Measurements from ENCODE around the gene ETS1. TPM values are rescaled to one million over a fixed set of nuclear protein-coding genes. Genes with fewer than 3 reads are reported as not detected.

The ETS1 gene
- total RNA-seq, 2 donors from 2014 or later, result 33.6 to 116 TPM

DNA sequence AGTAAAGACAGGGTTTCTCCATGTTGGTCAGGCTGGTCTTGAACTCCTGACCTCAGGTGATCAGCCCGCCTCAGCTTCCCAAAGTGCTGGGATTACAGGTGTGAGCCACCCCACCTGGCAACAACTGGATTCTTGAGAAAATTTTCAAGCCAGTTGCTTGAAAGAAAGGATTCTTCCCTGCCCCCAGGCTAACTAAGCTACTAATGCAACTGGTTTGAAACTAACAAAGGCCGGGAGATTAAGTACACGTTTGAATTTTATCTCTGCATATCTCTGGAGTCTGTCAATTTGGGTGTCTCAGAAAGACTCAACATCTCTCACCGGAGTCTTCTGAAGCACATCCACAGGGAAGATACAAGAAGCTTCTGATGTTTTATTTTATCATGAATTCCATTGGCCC lies 10.7 kb upstream of the ETS1 start:
- H3K36me3 ChIP-seq, result no peaks in the 10 kb centered on the region
- H3K27ac ChIP-seq, result no peak overlapping the region
- H3K4me1 ChIP-seq (ENCODE audit: control insufficient read depth in 1 of 2, low read depth in 2 of 2), result no peaks in the 10 kb centered on the region
- TF ChIP-seq CTCF (IDR thresholded peaks at IDR 0.05), result no peak
- no peak for ATAC-seq (ENCODE audit: insufficient number of reproducible peaks, low FRiP score, low read depth)
- no peaks in the 10 kb centered on the region for H3K9me3 ChIP-seq
- no peak overlapping the region for H3K4me3 ChIP-seq
- DNase-seq (ENCODE audit: low spot score), result no peak
- H3K27me3 ChIP-seq (replicated peaks; ENCODE audit: insufficient read depth), result no peaks in the 10 kb centered on the region

DNA sequence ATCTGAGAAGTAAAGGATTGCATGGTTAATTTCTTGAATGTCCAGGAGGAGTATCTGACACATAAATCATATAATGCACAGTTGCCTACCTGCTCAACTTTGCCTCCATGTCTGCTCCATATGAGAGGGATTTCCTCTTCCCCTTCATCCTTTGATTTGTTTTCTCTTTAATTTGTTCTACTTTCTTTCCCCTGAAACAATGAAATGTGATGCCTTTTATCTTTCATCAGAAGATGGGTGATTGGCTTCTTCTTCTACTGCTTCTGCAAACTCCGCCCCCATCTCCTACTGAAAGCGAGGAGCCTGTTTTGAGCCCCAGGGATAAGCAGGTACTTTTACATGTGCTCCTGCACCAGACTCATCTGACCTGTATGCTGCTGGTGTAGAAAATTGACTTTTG lies 9.9 kb upstream of the ETS1 start:
- ATAC-seq (ENCODE audit: insufficient number of reproducible peaks, low FRiP score, low read depth) (no peak), DNase-seq (ENCODE audit: low spot score) (no peak)
- Histone ChIP-seq H3K4me1 (ENCODE audit: control insufficient read depth in 1 of 2, low read depth in 2 of 2) (no peaks in the 10 kb centered on the region), H3K9me3 (no peaks in the 10 kb centered on the region), H3K4me3 (no peak overlapping the region), H3K27ac (no peak overlapping the region), H3K36me3 (no peaks in the 10 kb centered on the region), H3K27me3 (replicated peaks; ENCODE audit: insufficient read depth) (no peaks in the 10 kb centered on the region)
- TF ChIP-seq CTCF (IDR thresholded peaks at IDR 0.05), result no peak

DNA sequence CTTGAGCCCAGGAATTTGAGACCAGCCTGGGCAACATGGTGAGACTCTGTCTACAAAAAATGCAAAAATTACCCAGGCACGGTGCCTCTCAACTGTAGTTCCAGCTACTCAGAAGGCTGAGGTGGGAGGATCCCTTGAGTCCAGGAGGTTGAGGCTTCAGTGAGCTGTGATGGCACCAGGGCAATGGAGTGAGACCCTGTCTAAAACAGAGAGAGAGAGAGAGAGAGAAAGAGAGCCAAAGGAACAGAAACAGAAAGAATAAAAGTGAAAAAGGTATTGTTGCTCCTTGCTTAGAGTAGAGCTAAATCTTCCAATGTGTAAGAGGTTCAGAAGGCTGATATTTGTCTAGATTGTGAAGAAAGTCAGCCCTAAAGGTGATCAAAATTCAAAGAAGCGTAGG lies 8.9 kb upstream of the ETS1 start:
- H3K36me3 ChIP-seq, result no peaks in the 10 kb centered on the region
- no peaks in the 10 kb centered on the region for H3K9me3 ChIP-seq
- H3K27me3 ChIP-seq (replicated peaks; ENCODE audit: insufficient read depth), result no peaks in the 10 kb centered on the region
- TF ChIP-seq CTCF (IDR thresholded peaks at IDR 0.05), result no peak
- no peak for ATAC-seq (ENCODE audit: insufficient number of reproducible peaks, low FRiP score, low read depth)
- no peak for DNase-seq (ENCODE audit: low spot score)
- H3K4me3 ChIP-seq, result no peak overlapping the region
- H3K4me1 ChIP-seq (ENCODE audit: control insufficient read depth in 1 of 2, low read depth in 2 of 2), result no peaks in the 10 kb centered on the region
- no peak overlapping the region for H3K27ac ChIP-seq

DNA sequence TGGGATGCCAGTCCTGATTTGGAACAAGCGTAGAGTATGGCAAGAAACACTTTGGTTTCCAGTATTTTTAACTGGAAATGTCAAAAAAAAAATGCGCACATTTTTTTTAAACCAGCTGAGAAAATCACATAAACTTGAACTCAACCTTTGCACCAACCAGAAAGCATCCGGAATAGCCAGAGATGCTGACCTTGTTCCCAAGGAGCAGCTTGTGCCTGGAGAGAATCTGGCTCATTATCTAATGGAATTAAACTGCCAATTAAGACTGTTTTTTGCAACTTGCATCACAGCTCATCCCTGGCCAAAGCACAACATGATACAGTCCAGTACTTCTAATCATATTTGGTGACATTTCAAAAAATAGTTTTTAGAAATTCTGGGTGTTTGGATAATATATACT lies 8.4 kb upstream of the ETS1 start:
- no peak overlapping the region for H3K4me3 ChIP-seq
- DNase-seq (ENCODE audit: low spot score) (no peak), ATAC-seq (ENCODE audit: insufficient number of reproducible peaks, low FRiP score, low read depth) (no peak)
- no peak overlapping the region for H3K27ac ChIP-seq
- H3K4me1 ChIP-seq (ENCODE audit: control insufficient read depth in 1 of 2, low read depth in 2 of 2), result no peaks in the 10 kb centered on the region
- no peaks in the 10 kb centered on the region for H3K36me3 ChIP-seq
- no peaks in the 10 kb centered on the region for H3K9me3 ChIP-seq
- no peaks in the 10 kb centered on the region for H3K27me3 ChIP-seq (replicated peaks; ENCODE audit: insufficient read depth)
- TF ChIP-seq CTCF (IDR thresholded peaks at IDR 0.05), result no peak

GRCh38 chr11:128595221-128595620 lies 7.9 kb upstream of the ETS1 start:
- no peak overlapping the region for H3K27ac ChIP-seq
- H3K36me3 ChIP-seq, result no peaks in the 10 kb centered on the region
- no peaks in the 10 kb centered on the region for H3K27me3 ChIP-seq (replicated peaks; ENCODE audit: insufficient read depth)
- ATAC-seq (ENCODE audit: insufficient number of reproducible peaks, low FRiP score, low read depth) (no peak), DNase-seq (ENCODE audit: low spot score) (no peak)
- H3K4me1 ChIP-seq (ENCODE audit: control insufficient read depth in 1 of 2, low read depth in 2 of 2), result no peaks in the 10 kb centered on the region
- H3K4me3 ChIP-seq, result no peak overlapping the region
- TF ChIP-seq CTCF (IDR thresholded peaks at IDR 0.05), result no peak
- H3K9me3 ChIP-seq, result no peaks in the 10 kb centered on the region
